CD4-positive, alpha-beta T cell (primary cell): ENCODE data around the gene KIDINS220. TPM values are rescaled to one million over a fixed set of nuclear protein-coding genes. Genes with fewer than 3 reads are reported as not detected.

Source experiments
- ATAC-seq: fragments of 200-7000 bp; cut with Tn5 transposase; one replicate; pipeline ENCODE4 v1.10.0; 2022; ENCODE audit warnings: mild to moderate bottlenecking; ENCODE audit not compliant: poor library complexity
- CTCF ChIA-PET: fragments of 350-600 bp; sonication (Branson Sonifier 250); formaldehyde crosslinking; loops from one replicate; lab custom pipeline; 2021; ENCODE audit warnings: antibody characterized with exemption, inconsistent platforms; lab: Charles Lee
- POLR2A ChIA-PET: fragments of 350-600 bp; sonication (Branson Sonifier 250); formaldehyde crosslinking; loops from one replicate; lab custom pipeline; 2021; ENCODE audit warnings: antibody characterized with exemption, inconsistent platforms; lab: Charles Lee
- DNase-seq, 14 experiments: peaks; one replicate each; pipeline ENCODE4 v3.0.0-alpha.2; 2013 to 2020; ENCODE audit warnings: mixed read lengths in 2 of 14
- H3K27ac ChIP-seq, 2 donors: one replicate each; pipeline versions ENCODE4 v1.5.1 to v1.7.0; 2013; ENCODE audit warnings: low read length in 2 of 2, low read depth in 1 of 2, mild to moderate bottlenecking in 1 of 2
- H3K27me3 ChIP-seq, 2 experiments: 1 replicate in 1 of 2; 2 replicates in 1 of 2; pipeline versions ENCODE4 v1.6.1 to v1.7.0; 2013; ENCODE audit warnings: low read length in 2 of 2, control low read depth in 1 of 2, mild to moderate bottlenecking in 1 of 2, moderate library complexity in 1 of 2; ENCODE audit not compliant: insufficient read depth in 2 of 2, control insufficient read depth in 1 of 2
- H3K36me3 ChIP-seq: one replicate; pipeline ENCODE4 v1.6.1; 2013; ENCODE audit warnings: low read length, control low read depth; ENCODE audit not compliant: insufficient read depth
- H3K4me1 ChIP-seq: one replicate; pipeline ENCODE4 v1.6.1; 2013; ENCODE audit warnings: low read length, control low read depth; ENCODE audit not compliant: insufficient read depth
- H3K4me3 ChIP-seq: one replicate; pipeline ENCODE4 v1.5.1; 2013; ENCODE audit warnings: mild to moderate bottlenecking, low read length, moderate library complexity
- H3K9me3 ChIP-seq, 2 experiments: 1 replicate in 1 of 2; 2 replicates in 1 of 2; pipeline versions ENCODE4 v1.6.1 to v1.7.0; 2013; ENCODE audit warnings: low read length in 2 of 2, mild to moderate bottlenecking in 2 of 2, control low read depth in 1 of 2, moderate library complexity in 1 of 2; ENCODE audit not compliant: control insufficient read depth in 1 of 2, insufficient read depth in 1 of 2
- H3K27ac Mint-ChIP-seq: one replicate; pipeline ENCODE4 v1.8.0; 2020; ENCODE audit warnings: mixed read lengths
- H3K27me3 Mint-ChIP-seq: one replicate; pipeline ENCODE4 v1.8.0; 2021; ENCODE audit warnings: mixed read lengths
- H3K36me3 Mint-ChIP-seq: one replicate; pipeline ENCODE4 v1.8.0; 2021; ENCODE audit warnings: low read depth, mixed read lengths
- H3K4me1 Mint-ChIP-seq: one replicate; pipeline ENCODE4 v1.8.0; 2021; ENCODE audit warnings: low read depth, mixed read lengths
- H3K4me3 Mint-ChIP-seq: one replicate; pipeline ENCODE4 v1.8.0; 2020; ENCODE audit warnings: mild to moderate bottlenecking, mixed read lengths
- H3K9me3 Mint-ChIP-seq: one replicate; pipeline ENCODE4 v1.8.0; 2020; ENCODE audit warnings: mixed read lengths
- CTCF ChIP-seq: fragments of 200-600 bp; IDR thresholded peaks from one replicate; pipeline ENCODE4 v1.8.0; 2022; ENCODE audit warnings: antibody characterized with exemption, mild to moderate bottlenecking
- intact Hi-C, 2 experiments: fragments of 100-400 bp; cut with DNase I in 1 of 2; cut with micrococcal nuclease in 1 of 2; formaldehyde crosslinking; loops; one replicate each; pipeline versions ENCODE4 v1.15.1 to v1.9.0; 2023 to 2025; cut with DNase I, micrococcal nuclease
- total RNA-seq, 174 experiments: library from RNA in 2 of 174; stranded (reverse) in 2 of 174; gene quantifications; one replicate each; pipeline ENCODE4 v1.2.3 and lab custom pipeline; 2021 to 2026

Gene KIDINS220
- total RNA-seq, 2 experiments from 2014 or later = 29.3 to 31.4 TPM

- H3K4me1 ChIP-seq = no peaks in the 10 kb centered on the region
- H3K4me3 ChIP-seq = no peak overlapping the region
- Mint-ChIP-seq H3K9me3 (no peaks in the 10 kb centered on the region), H3K27me3 (no peaks in the 10 kb centered on the region), H3K4me1 (no peaks in the 10 kb centered on the region), H3K36me3 (no peaks in the 10 kb centered on the region), H3K27ac (no peak overlapping the region), H3K4me3 (no peak overlapping the region)
- TF ChIP-seq CTCF = no peak
- ChIA-PET CTCF (no interaction called here), POLR2A (no interaction called here)
- DNase-seq (no peak), ATAC-seq (no peak)
- H3K9me3 ChIP-seq = no peaks in the 10 kb centered on the region
- intact Hi-C loops = no loop called here
- H3K27me3 ChIP-seq = no peaks in the 10 kb centered on the region
- H3K27ac ChIP-seq = no peak overlapping the region
- H3K36me3 ChIP-seq = no peaks in the 10 kb centered on the region
Observed at GRCh38 chr2:8853426-8853825, 16.0 kb upstream of the KIDINS220 start.

- Mint-ChIP-seq H3K4me3 (no peak overlapping the region), H3K4me1 (no peaks in the 10 kb centered on the region), H3K27me3 (peaks cover 6% of the 10 kb centered on the region), H3K27ac (no peak overlapping the region), H3K36me3 (no peaks in the 10 kb centered on the region), H3K9me3 (no peaks in the 10 kb centered on the region)
- Histone ChIP-seq H3K36me3 (no peaks in the 10 kb centered on the region), H3K27me3 (peaks cover 0 to 4% of the 10 kb centered on the region in 2 experiments), H3K4me1 (no peaks in the 10 kb centered on the region), H3K27ac (no peak overlapping the region), H3K9me3 (no peaks in the 10 kb centered on the region), H3K4me3 (no peak overlapping the region)
- POLR2A ChIA-PET = no interaction called here
- ATAC-seq = no peak
- CTCF ChIA-PET = no interaction called here
- TF ChIP-seq CTCF = no peak
- no peak for DNase-seq
- intact Hi-C loops = no loop called here
Observed at GRCh38 chr2:8851811-8852560, 14.6 kb upstream of the KIDINS220 start.

DNA sequence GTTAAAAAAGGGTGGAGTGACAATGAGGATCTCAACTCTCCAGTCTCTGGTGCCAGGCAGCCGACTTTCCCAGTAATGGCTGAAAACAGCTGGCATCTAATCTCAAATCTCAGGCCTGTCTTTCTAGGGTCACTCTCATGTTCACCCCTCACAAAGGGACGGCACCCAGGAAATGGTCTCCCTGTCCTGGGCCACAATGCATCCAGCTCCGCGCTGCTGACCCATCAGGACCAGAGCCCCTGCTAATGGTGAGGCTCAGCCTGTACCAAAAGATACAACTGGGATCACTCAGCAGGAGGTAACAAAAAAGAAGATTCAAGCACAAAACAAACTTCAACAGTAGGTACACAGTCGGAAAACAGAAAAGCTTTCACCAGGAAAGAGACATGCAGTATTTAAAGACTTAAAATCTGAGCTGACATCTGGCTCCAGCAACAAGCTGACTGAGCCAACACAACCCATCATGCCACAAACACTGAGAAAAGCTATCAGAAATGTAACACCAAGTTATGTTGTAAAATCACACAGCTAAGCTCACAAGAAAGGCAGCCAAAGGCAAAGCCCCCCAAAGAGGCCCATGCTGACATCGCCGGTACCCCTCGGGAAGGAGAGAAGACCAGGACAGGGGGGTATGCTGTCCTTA, 13.6 kb upstream of the KIDINS220 start:
- H3K4me1 ChIP-seq = no peaks in the 10 kb centered on the region
- no peak overlapping the region for H3K4me3 Mint-ChIP-seq
- no peak overlapping the region for H3K27ac Mint-ChIP-seq
- POLR2A ChIA-PET = no interaction called here
- no peaks in the 10 kb centered on the region for H3K36me3 Mint-ChIP-seq
- H3K27ac ChIP-seq = no peak overlapping the region
- DNase-seq (no peak), ATAC-seq (no peak)
- intact Hi-C loops = no loop called here
- no peaks in the 10 kb centered on the region for H3K4me1 Mint-ChIP-seq
- H3K9me3 Mint-ChIP-seq = no peaks in the 10 kb centered on the region
- CTCF ChIA-PET = no interaction called here
- H3K4me3 ChIP-seq = no peak overlapping the region
- no peak for TF ChIP-seq CTCF
- peaks cover 15% of the 10 kb centered on the region for H3K27me3 Mint-ChIP-seq
- H3K9me3 ChIP-seq = no peaks in the 10 kb centered on the region
- peaks cover 0 to 6% of the 10 kb centered on the region in 2 experiments for H3K27me3 ChIP-seq
- no peaks in the 10 kb centered on the region for H3K36me3 ChIP-seq
